ENCODE data around the gene CD226.
"Not testable (repeated sequence)": the region's sequence is repeated elsewhere in the genome, so short reads cannot be mapped to it uniquely, and the experiment has no call there.

Gene CD226

GRCh38 chr18:69872661-69873060 is 75.0 kb downstream of the CD226 start:
- no peak for DNase-seq (ENCODE audit: low read depth in 2 of 2)

- DNase-seq (ENCODE audit: low read depth in 2 of 2) = no peak
Measured at GRCh38 chr18:69871363-69871762, 76.3 kb downstream of the CD226 start.

GRCh38 chr18:69870736-69871135 is 76.9 kb downstream of the CD226 start:
- DNase-seq (ENCODE audit: low read depth in 2 of 2) = no peak

- DNase-seq (ENCODE audit: low read depth in 2 of 2) = no peak
Measured at GRCh38 chr18:69866212-69866611, 81.5 kb downstream of the CD226 start.

DNA sequence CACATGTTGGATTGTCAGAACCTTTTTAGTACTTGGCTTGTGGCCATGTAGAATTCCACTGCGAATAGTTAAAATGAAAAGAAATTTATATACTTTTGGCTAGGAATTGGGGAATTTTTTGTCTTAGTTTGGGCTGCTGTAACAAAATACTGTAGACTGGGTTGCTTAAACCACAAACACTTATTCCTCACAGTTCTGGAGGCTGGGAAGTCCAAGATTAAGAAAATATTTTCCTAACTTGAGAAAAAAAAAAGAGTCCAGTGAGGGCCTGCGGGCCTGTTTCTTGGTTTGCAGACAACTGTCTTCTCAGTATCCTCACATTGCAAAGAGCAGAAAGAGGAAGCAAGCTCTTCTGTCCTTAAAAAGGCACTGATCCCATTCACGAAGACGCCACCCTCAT is 81.9 kb downstream of the CD226 start:
- no peak for DNase-seq (ENCODE audit: low read depth in 2 of 2)

DNA sequence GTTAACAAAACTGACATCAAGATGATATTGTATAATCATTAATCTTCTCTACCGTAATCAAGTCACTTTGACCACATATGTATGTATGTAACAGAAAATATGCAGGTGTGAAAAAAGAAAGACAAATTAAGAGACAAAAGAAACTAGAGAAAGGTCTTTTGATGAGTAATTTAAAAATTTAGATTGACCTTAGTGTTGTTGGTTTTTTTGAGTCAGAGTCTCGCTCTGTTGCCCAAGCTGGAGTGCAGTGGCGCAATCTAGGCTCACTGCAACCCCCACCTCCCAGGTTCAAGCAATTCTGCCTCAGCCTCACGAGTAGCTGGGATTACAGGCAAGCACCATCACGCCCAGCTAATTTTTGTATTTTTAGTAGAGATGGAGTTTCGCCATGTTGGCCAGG is 82.9 kb downstream of the CD226 start:
- peak in 1 of 2 donors; percentile 5 for DNase-seq (ENCODE audit: low read depth in 2 of 2)

- DNase-seq (ENCODE audit: low read depth in 2 of 2) = no peak
Measured at GRCh38 chr18:69858897-69859296, 88.8 kb downstream of the CD226 start.

- DNase-seq (ENCODE audit: low read depth in 2 of 2) = no peak
Measured at GRCh38 chr18:69854455-69854854, 93.2 kb downstream of the CD226 start.

GRCh38 chr18:69853051-69853450 is 94.6 kb downstream of the CD226 start:
- no peak for DNase-seq (ENCODE audit: low read depth in 2 of 2)

GRCh38 chr18:69845593-69846506 is 101.8 kb downstream of the CD226 start:
- DNase-seq (ENCODE audit: low read depth in 2 of 2) = no peak

DNA sequence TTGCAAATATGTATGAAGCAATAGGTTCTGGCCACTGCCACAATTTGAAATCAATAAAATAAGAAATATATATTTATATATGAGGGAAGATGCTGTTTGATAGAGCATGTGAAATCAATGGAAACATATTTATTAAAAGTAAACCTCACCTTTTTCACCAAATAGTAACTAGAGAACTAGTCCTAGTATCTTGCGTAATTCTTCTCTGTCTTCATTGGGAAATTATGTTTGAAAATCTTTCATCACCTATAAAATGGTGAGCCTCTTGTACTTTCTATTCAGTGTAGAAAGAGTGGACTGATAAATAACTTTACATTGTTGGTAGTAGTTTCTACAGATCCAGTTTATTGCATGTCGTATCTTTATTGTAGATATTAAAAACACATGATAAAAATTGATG is 103.0 kb downstream of the CD226 start:
- no peak for DNase-seq (ENCODE audit: low read depth in 2 of 2)

- no peak for DNase-seq (ENCODE audit: low read depth in 2 of 2)
Measured at GRCh38 chr18:69843015-69843414, 104.7 kb downstream of the CD226 start.

- DNase-seq (ENCODE audit: low read depth in 2 of 2) = no peak
Measured at GRCh38 chr18:69841117-69841516, 106.6 kb downstream of the CD226 start.

GRCh38 chr18:69840445-69840844 is 107.2 kb downstream of the CD226 start:
- DNase-seq (ENCODE audit: low read depth in 2 of 2) = no peak

DNA sequence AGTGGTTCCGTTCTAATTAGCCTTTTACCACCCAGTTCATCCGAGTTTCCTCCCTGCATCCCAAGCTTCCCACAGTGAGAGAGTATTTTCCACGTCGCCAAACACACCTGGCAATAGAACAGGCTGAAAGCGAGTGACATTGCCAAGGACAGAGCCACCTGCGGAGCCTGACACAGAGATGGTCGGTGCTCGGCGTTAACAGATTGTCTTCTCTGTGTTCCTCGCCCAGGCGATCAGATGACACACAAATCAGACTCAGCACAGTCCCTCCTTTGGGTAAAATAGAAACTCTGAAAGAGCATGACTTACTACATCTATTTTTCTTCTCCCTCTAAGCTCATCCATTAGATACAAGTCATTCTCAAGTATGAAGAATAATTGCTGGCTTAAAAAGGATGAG is 107.7 kb downstream of the CD226 start:
- no peak for DNase-seq (ENCODE audit: low read depth in 2 of 2)

DNA sequence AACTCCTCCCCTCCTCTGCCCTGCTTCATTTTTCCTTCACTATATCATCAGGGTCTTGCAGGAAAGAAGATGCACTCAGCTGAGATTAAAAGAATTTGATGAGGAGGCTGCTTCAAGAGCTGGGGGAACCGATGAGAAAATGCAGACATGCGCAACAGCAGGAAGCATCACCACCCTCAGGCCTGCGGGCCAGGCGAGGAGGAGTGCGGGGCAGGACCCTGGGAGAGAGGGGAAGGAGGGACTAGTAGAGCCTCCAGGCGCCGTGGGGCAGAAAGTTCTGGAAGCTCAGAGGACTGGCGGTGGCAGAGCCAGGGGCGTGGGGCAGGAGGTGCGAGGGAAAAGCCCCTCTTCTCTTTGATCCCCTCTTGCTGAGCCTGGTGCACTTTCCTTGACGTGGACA is 108.2 kb downstream of the CD226 start:
- DNase-seq (ENCODE audit: low read depth in 2 of 2) = no peak

DNA sequence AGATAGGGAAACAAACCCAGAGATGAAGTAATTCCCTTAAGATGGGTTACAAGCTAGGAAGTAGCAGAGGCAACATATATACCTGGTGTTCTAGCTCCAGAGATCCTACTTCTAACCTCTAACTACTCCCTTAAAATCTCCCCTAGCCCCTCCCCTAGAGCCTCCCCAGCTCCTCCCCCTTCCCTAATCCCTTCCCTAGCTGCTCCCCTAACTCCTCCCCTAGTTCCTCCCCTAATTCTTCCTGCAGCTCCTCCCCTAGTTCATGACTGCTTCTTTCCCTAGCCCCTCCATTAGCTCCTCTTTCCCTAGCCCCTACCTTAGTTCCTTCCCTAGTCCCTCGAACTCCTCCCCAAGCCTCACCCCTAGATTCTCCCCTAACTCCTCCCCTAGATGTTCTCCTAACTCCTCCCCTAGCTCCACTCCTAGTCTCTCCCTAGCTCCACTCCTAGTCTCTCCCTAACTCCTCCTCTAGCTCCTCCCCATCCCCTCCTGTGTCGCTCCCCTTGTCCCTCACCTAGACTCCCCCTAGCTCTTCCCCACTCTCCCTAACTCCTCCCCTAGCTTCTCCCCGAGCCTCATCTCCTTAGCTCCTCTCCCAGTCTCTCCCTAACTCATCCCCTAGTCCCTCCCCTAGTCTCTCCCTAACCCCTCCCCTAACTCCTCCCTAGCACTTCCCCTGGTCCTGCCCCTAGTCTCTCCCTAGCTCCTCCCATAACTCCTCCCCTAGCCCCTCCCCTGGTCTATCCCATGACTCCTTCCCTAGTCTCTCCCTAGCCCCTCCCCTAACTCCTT is 108.9 kb downstream of the CD226 start:
- peak in 1 of 2 donors; percentile 6 for DNase-seq (ENCODE audit: low read depth in 2 of 2)

GRCh38 chr18:69838003-69838402 is 109.7 kb downstream of the CD226 start:
- no peak for DNase-seq (ENCODE audit: low read depth in 2 of 2)

DNA sequence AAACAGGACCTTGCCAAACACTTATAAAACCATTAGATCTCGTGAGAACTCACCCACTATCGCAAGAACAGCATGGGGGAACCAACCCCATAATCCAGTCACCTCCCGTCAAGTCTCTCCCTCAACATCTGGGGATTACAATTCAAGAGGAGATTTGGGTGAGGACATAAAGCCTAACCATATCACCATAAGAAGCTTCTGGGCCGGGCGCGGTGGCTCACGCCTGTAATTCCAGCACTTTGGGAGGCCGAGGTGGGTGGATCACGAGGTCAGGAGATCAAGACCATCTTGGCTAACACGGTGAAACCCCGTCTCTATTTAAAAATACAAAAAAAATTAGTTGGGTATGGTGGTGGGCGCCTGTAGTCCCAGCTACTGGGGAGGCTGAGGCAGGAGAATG is 112.7 kb downstream of the CD226 start:
- not testable (repeated sequence) for DNase-seq (ENCODE audit: low read depth in 2 of 2)

DNA sequence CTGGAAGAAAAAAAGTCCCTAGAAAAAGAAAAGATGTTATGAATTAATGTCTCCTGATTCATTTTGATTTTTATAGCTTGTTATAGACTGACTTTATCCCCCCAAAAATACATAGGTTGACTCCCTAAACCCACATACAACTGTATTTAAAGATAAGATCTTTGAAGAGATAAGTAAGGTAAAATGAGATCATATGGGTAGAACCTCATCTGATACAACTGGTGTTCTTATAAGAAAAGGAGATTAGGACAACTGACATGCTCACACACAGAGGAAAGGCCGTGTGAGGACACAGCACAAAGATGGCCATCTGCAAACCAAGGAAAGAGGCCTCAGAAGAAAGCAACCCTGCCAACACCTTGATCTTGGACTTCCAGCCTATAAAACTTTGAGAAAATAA is 117.5 kb downstream of the CD226 start:
- no peak for DNase-seq (ENCODE audit: low read depth in 2 of 2)

DNA sequence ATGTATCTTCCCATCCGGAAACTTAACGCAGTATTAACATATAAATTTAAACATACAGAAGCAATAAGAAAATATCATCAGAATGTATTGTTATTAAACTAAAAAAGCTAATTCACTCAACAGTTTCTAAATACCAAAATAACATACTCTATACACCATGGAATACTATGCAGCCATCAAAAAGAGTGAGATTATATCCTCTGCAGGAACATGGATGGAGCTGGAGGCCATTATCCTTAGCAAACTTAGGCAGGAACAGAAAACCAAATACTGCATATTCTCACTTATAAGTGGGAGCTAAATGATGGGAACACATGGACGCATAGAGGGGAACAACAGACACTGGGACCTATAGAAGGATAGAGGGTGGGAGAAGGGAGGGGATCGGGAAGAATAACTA is 127.1 kb downstream of the CD226 start:
- DNase-seq (ENCODE audit: low read depth in 2 of 2) = no peak

- DNase-seq (ENCODE audit: low read depth in 2 of 2) = no peak
Measured at GRCh38 chr18:69819460-69819859, 128.2 kb downstream of the CD226 start.

Data from stimulated activated CD4-positive, alpha-beta T cell treated with anti-CD3 and anti-CD28 coated beads, Interleukin-4, amount 100 ng/mL, for 48 hours (primary cell).